ENCODE results near the gene STX11. TPM values are rescaled to one million over a fixed set of nuclear protein-coding genes. Genes with fewer than 3 reads are reported as not detected.

Gene STX11
- total RNA-seq = 0.17 and 6.1 TPM in 2 replicates

DNA sequence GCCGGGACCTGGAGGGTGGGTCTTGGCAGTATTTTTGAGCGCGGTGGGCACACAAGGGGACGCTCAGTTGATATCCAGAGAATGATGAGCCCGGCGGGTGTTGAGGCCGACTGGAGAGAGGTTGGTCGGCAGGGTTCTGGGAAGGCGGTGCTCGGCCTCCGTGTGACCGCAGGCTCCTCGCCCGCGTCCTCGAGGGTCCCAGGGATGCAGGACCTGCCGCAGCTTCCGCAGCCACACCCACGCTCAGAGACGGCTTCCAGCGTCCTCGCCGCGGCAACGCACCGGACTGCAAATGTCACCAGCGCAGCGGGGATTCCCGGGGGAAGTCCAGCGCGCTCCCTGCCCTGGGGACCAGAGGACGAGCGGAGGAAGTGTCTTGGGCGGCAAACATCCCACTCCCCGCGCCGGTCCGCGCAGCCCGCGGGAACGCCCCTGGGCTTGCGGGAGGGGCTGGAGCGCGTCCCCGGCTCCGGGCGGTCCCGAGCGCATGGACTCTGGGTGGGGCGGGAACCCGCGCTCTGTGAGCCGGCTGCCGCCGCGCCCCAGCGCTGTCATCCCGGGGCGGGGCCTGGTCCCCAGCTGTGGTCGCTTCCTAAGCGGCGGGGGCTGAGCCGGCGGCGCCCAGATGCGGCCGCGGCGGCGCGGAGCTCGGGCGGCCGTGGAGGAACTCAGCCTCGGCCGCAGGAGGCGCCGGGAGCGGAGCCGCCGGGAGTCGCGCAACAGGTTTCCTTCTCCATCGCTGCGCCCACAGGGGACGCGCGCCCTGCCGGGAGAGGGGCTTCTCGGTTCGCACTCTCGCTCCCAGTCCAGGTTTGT lies at the start of gene STX11:
Gene STX11 (plus strand): TSS at position 624 of the 816 bp plus-strand sequence. CDS start 36,111 bp downstream, outside the sequence.

Other genes starting within 250 kb of the STX11 start
- 47.9 and 65.9 TPM in 2 replicates for gene PLAGL1, start 142.3 kb upstream of the STX11 start, total RNA-seq
- gene SF3B5, start 54.9 kb upstream of the STX11 start, total RNA-seq = 143 and 156 TPM in 2 replicates
- gene UTRN, start 134.8 kb downstream of the STX11 start, total RNA-seq = 39.4 and 81.8 TPM in 2 replicates